GM18499 (cell line): ENCODE measurements around the gene ALKBH1.

ENCODE experiments used
- ATAC-seq: cut with Tn5 transposase; IDR thresholded peaks from one replicate; pipeline ENCODE4 v1.9.1; 2021; ENCODE audit warnings: moderate number of reproducible peaks; ENCODE audit not compliant: insufficient read depth, unreplicated experiment

Gene ALKBH1

DNA sequence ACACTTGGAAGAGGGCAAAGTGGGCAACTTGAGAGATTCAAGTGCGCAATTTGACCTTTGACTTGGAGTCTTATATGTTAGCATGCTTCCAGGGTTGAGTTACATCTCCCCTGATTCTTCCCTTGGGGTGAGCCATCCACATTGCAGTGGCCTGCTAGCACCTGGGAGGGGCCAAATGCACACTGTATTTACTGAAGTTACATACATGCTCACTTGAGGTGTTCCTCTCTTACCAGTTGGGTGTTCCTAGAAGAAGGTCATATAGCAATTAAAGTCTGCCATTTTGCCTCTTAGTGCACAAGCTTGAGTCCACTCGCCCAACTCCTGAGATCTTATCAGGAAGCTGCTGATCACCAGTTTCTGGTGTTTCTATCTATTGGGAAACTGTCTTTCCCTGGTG, 77.7 kb downstream of the ALKBH1 start:
- no peak for ATAC-seq

DNA sequence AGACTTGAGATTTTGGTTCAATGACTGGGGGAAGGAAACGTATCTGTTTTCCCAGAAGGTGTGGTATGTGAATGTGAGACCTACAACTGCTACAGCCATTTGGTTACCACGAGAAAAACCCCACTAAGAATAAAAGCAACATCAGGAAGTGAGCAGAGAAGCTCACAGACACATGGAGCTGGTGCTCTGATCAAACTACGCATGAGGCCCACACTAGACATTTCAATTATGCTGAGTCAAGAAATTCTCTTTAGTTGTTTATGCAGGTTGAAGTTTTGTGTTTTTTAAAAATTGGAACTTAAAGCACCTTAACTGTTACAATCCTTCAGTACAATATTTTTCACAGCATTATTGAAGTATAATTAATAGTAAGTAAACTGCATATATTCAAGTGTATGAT, 82.5 kb downstream of the ALKBH1 start:
- no peak for ATAC-seq

DNA sequence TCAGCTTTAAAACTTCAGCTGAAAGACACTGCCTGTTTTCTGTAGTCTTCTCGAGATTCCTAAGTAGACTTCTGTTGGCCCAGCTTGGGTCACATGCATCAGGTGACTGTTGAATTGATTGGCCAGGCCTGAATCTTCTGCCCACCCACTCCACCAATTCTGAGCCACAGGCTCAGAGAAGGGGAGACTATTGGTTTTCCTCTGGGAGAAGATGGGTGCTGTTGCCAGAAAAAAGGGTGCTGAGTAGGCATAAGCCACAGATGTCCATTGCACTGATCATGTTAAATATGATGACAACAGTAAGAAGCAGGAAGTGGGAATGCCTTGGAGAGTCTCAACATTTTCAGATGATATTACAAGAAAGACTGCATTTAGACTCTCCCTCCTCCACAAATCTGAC, 84.6 kb downstream of the ALKBH1 start:
- ATAC-seq, result no peak
